H1 (cell line): ENCODE data around the gene SPPL2B. TPM values are rescaled to one million over a fixed set of nuclear protein-coding genes. Genes with fewer than 3 reads are reported as not detected.
A peak's percentile ranks its signal among the peaks of the same experiment; 100 is the strongest.

Experiments
- CTCF ChIA-PET: fragments of 300-600 bp; sonication (Branson Sonifier 250); formaldehyde crosslinking; loops from one replicate; lab custom pipeline; 2021; ENCODE audit not compliant: partially characterized antibody; lab: Charles Lee
- POLR2A ChIA-PET: fragments of 300-600 bp; sonication (Branson Sonifier 250); formaldehyde crosslinking; loops from one replicate; lab custom pipeline; 2021; ENCODE audit warnings: inconsistent platforms; ENCODE audit not compliant: partially characterized antibody; lab: Charles Lee
- DNase-seq, 2 experiments: peaks; one replicate each; pipeline versions ENCODE4 v3.0.0 to v3.0.0-alpha.2; 2010 to 2022; ENCODE audit warnings: low spot score in 2 of 2, low read depth in 1 of 2, mixed read lengths in 1 of 2
- FAIRE-seq: peaks from 2 replicates; lab custom pipeline; 2011; peaks lifted over from hg19 to GRCh38; lab: Jason Lieb, UNC
- H2AFZ ChIP-seq: 2 replicates; pipeline ENCODE4 v1.8.1; 2012; ENCODE audit warnings: low read length, inconsistent platforms
- H2AK5ac ChIP-seq: 2 replicates; pipeline ENCODE4 v1.6.1; 2013; ENCODE audit warnings: low read depth, low read length
- H2BK120ac ChIP-seq: replicated peaks from 2 replicates; pipeline ENCODE3; 2013; ENCODE audit warnings: low read depth, low read length, inconsistent platforms
- H2BK12ac ChIP-seq: 2 replicates; pipeline ENCODE4 v1.6.1; 2013; ENCODE audit warnings: low read depth, low read length
- H2BK15ac ChIP-seq: 2 replicates; pipeline ENCODE4 v1.6.1; 2013; ENCODE audit warnings: low read length
- H2BK20ac ChIP-seq: 2 replicates; pipeline ENCODE4 v1.6.1; 2013; ENCODE audit warnings: low read length
- H2BK5ac ChIP-seq: 2 replicates; pipeline ENCODE4 v1.6.1; 2013; ENCODE audit warnings: low read depth, low read length
- H3K14ac ChIP-seq: 2 replicates; pipeline ENCODE4 v1.6.1; 2013; ENCODE audit warnings: inconsistent platforms; ENCODE audit not compliant: insufficient read length
- H3K18ac ChIP-seq: 2 replicates; pipeline ENCODE4 v1.6.1; 2013; ENCODE audit warnings: low read length; ENCODE audit errors: extremely low read depth
- H3K23ac ChIP-seq: 2 replicates; pipeline ENCODE4 v1.6.1; 2013; ENCODE audit warnings: inconsistent platforms; ENCODE audit not compliant: insufficient read length
- H3K23me2 ChIP-seq: 2 replicates; pipeline ENCODE4 v1.6.1; 2013; ENCODE audit warnings: low read depth, low read length
- H3K27ac ChIP-seq: 2 replicates; pipeline ENCODE4 v1.6.1; 2011; ENCODE audit warnings: low read depth, low read length, inconsistent platforms
- H3K27me3 ChIP-seq, 4 experiments: replicated peaks in 1 of 4; 1 replicate in 1 of 4; 2 replicates in 3 of 4; pipeline versions ENCODE4 v1.6.1 to v1.8.1; 2011 to 2013; ENCODE audit warnings: low read length in 3 of 4, mild to moderate bottlenecking in 3 of 4, inconsistent platforms in 2 of 4, mixed read lengths in 2 of 4, moderate library complexity in 1 of 4; ENCODE audit not compliant: control insufficient read depth in 3 of 4, insufficient read depth in 3 of 4; ENCODE audit errors: extremely low read depth in 1 of 4
- H3K36me3 ChIP-seq, 4 experiments: 2 replicates each; pipeline versions ENCODE4 v1.6.1 to v1.8.1; 2011 to 2013; ENCODE audit warnings: mild to moderate bottlenecking in 4 of 4, low read length in 3 of 4, moderate library complexity in 2 of 4, control low read depth in 1 of 4, inconsistent platforms in 1 of 4; ENCODE audit not compliant: insufficient read depth in 4 of 4, control insufficient read depth in 2 of 4
- H3K4ac ChIP-seq: replicated peaks from 2 replicates; pipeline ENCODE3; 2013; ENCODE audit warnings: low read length, low read depth, mixed read lengths, inconsistent platforms; ENCODE audit not compliant: insufficient read length
- H3K4me1 ChIP-seq, 4 experiments: replicated peaks in 1 of 4; 1 replicate in 1 of 4; 2 replicates in 3 of 4; pipeline versions ENCODE4 v1.6.1 to v1.8.1; 2011 to 2013; ENCODE audit warnings: low read length in 3 of 4, inconsistent platforms in 2 of 4, mixed read lengths in 1 of 4; ENCODE audit not compliant: insufficient read depth in 4 of 4, control insufficient read depth in 3 of 4
- H3K4me2 ChIP-seq, 2 experiments: 2 replicates each; pipeline versions ENCODE4 v1.6.1 to v1.8.1; 2011 to 2013; ENCODE audit warnings: low read depth in 2 of 2, low read length in 2 of 2, control low read depth in 1 of 2, inconsistent platforms in 1 of 2, mild to moderate bottlenecking in 1 of 2; ENCODE audit not compliant: insufficient read depth in 1 of 2
- H3K4me3 ChIP-seq, 4 experiments: fragments of 200-600, 300-600 bp in 1 of 4; sonication (generic), shearing (Covaris generic), sonication (Bioruptor Twin) in 1 of 4; 2 replicates each; pipeline versions ENCODE4 v1.5.1 to v1.8.1; 2011 to 2016; ENCODE audit warnings: low read length in 4 of 4, low read depth in 3 of 4, control low read depth in 2 of 4, inconsistent platforms in 2 of 4, mild to moderate bottlenecking in 2 of 4, mixed read lengths in 1 of 4, moderate library complexity in 1 of 4; ENCODE audit not compliant: insufficient read depth in 2 of 4; ENCODE audit errors: extremely low read depth in 1 of 4
- H3K56ac ChIP-seq: replicated peaks from 2 replicates; pipeline ENCODE3; 2013; ENCODE audit warnings: low read depth, mild to moderate bottlenecking, mixed read lengths, low read length, inconsistent platforms; ENCODE audit not compliant: insufficient read length
- H3K79me1 ChIP-seq: 2 replicates; pipeline ENCODE4 v1.6.1; 2013; ENCODE audit warnings: low read depth, low read length, control low read depth
- H3K79me2 ChIP-seq, 2 experiments: 2 replicates each; pipeline versions ENCODE4 v1.6.1 to v1.8.1; 2012 to 2013; ENCODE audit warnings: low read length in 2 of 2, mild to moderate bottlenecking in 2 of 2, inconsistent platforms in 1 of 2; ENCODE audit not compliant: insufficient read depth in 2 of 2, control insufficient read depth in 1 of 2
- H3K9ac ChIP-seq, 4 experiments: replicated peaks in 1 of 4; 1 replicate in 1 of 4; 2 replicates in 3 of 4; pipeline versions ENCODE4 v1.6.1 to v1.8.1; 2011 to 2013; ENCODE audit warnings: low read depth in 3 of 4, low read length in 3 of 4, control low read depth in 2 of 4, mild to moderate bottlenecking in 2 of 4, moderate library complexity in 2 of 4, inconsistent platforms in 1 of 4; ENCODE audit errors: extremely low read depth in 1 of 4
- H3K9me3 ChIP-seq, 2 experiments: 2 replicates each; pipeline versions ENCODE4 v1.6.1 to v1.8.1; 2012 to 2013; ENCODE audit warnings: mild to moderate bottlenecking in 2 of 2, moderate library complexity in 2 of 2, control low read depth in 1 of 2, inconsistent platforms in 1 of 2, low read depth in 1 of 2, low read length in 1 of 2, mixed read lengths in 1 of 2; ENCODE audit not compliant: insufficient read depth in 2 of 2
- H4K20me1 ChIP-seq, 2 experiments: replicated peaks in 1 of 2; 2 replicates each; pipeline versions ENCODE3 to v1.8.1; 2011 to 2013; ENCODE audit warnings: inconsistent platforms in 2 of 2, low read length in 2 of 2, mild to moderate bottlenecking in 1 of 2; ENCODE audit not compliant: insufficient read depth in 2 of 2, control insufficient read depth in 1 of 2
- H4K5ac ChIP-seq: 2 replicates; pipeline ENCODE4 v1.6.1; 2013; ENCODE audit warnings: low read length, low read depth, mixed read lengths, inconsistent platforms; ENCODE audit not compliant: insufficient read length
- H4K8ac ChIP-seq: 2 replicates; pipeline ENCODE4 v1.8.0; 2013; ENCODE audit warnings: mild to moderate bottlenecking, moderate library complexity, low read length, inconsistent platforms; ENCODE audit not compliant: insufficient read depth; ENCODE audit errors: extremely low read depth
- H4K91ac ChIP-seq: replicated peaks from 2 replicates; pipeline ENCODE3; 2013; ENCODE audit warnings: low read length, mixed read lengths, inconsistent platforms; ENCODE audit not compliant: insufficient read length
- KDM1A ChIP-seq: fragments of 200-600, 300-600 bp; sonication (generic); IDR thresholded peaks from 2 replicates; pipeline ENCODE4 v1.7.1; 2016; ENCODE audit warnings: mild to moderate bottlenecking, low read length, borderline replicate concordance
- RNF2 ChIP-seq: fragments of 200-900, 300-1000 bp; sonication (generic); IDR thresholded peaks from 2 replicates; pipeline ENCODE4 v1.7.1; 2016; ENCODE audit warnings: borderline replicate concordance, low read depth, mild to moderate bottlenecking, antibody characterized with exemption, low read length; ENCODE audit not compliant: poor library complexity, severe bottlenecking; ENCODE audit errors: missing control alignments
- WGBS, 2 experiments: shearing (Covaris generic) in 1 of 2; methylation state at CpG; one replicate each; pipeline versions ENCODE4 v1.1.6 to v1.1.7; 2013 to 2015; ENCODE audit warnings: low lambda C conversion rate in 2 of 2, mixed read lengths in 2 of 2, inconsistent platforms in 1 of 2, low coverage in 1 of 2, missing lambda C conversion rate in 1 of 2; ENCODE audit not compliant: insufficient replicate concordance in 2 of 2, insufficient coverage in 1 of 2, insufficient read length in 1 of 2; ENCODE audit errors: extremely low coverage in 1 of 2, missing lambda C conversion rate in 1 of 2; 5-methylcytosine and 5-hydroxymethylcytosine counted together
- polyA plus RNA-seq, 7 experiments: library from polyadenylated mRNA; depleted of rRNA in 3 of 7; stranded (reverse) in 5 of 7; unstranded in 2 of 7; fragments of >200 nt in 5 of 7; fragments of 200-250 nt in 2 of 7; gene quantifications; 1 replicate in 5 of 7; 2 replicates in 1 of 7; 4 replicates in 1 of 7; pipeline versions ENCODE4 v1.2.1 to v1.2.3, GENCODE V29; 2011 to 2013; ENCODE audit warnings: missing spikeins in 2 of 7, mixed read lengths in 2 of 7
- total RNA-seq: library from RNA; stranded (reverse); fragmentation: NEBNext Ultra II Directional; extraction: Animal tissue kit (Norgen Biotek cat#: 25700); gene quantifications from 2 replicates; pipeline ENCODE4 v1.2.1, GENCODE V29; 2021

SPPL2B gene
- total and polyA plus RNA-seq, 2 of the 8 experiments (the other 6 are each of a cell fraction or from before 2014, with no cell fraction given), result 34.8 to 55.7 TPM

DNA sequence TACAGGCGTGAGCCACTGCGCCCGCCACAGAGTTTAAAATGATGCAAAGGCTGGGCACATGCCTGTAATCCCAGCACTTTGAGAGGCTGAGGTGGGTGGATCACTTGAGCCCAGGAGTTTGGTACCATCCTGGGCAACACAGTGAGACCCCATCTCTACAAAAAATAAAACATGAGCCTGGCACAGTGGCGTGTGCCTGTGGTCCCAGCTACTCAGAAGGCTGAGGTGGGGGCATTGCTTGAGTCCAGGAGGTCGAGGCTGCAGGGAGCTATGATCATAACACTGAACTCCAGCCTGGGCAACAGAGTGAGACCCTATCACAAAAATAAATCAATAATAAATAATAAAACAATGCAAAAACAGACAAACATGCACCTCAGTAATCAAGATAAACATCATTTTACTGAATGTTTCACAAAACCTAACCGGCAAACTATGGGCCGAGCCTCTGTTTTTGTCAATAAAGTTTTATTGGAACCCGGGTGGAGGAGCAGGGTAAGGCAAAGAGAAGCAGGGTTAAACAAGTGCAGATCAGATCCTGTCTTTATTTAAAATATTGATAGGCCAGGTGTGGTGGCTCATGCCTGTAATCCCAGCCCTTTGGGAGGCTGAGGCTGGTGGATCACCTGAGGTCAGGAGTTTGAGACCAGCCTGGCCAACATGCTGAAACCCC is 44.5 kb upstream of the SPPL2B start:
- H3K79me1 ChIP-seq, result no peaks in the 10 kb centered on the region
- no peak overlapping the region for H3K23ac ChIP-seq
- POLR2A ChIA-PET, result interaction anchor here (1.0 to 1.3 kb wide), 3 partner anchors 7 to 21 kb away, joined by 3 to 5 read pairs (median 3); no protein-coding TSS in a partner anchor

More for the DNA sequence above, 44.5 kb upstream of the SPPL2B start:
- Histone ChIP-seq H3K14ac (no peak overlapping the region), H2AK5ac (no peak overlapping the region), H3K9me3 (no peaks in the 10 kb centered on the region), H3K4me3 (no peak overlapping the region), H3K4me2 (no peak overlapping the region), H3K23me2 (peaks cover 5% of the 10 kb centered on the region; the same call in 1 of the 2 replicates), H3K4ac (no peak overlapping the region), H2BK5ac (no peak overlapping the region), H4K8ac (no peak overlapping the region), H4K5ac (no peak overlapping the region), H3K9ac (no peak overlapping the region), H3K27me3 (peaks cover 4 to 40% (median 32%) of the 10 kb centered on the region in 4 experiments), H2BK15ac (no peak overlapping the region), H2AFZ (no peak overlapping the region), H3K56ac (no peak overlapping the region), H3K4me1 (peaks cover 0 to 5% (median 0%) of the 10 kb centered on the region in 4 experiments; a peak in 2 of 7 replicates), H3K27ac (no peak overlapping the region), H4K91ac (no peak overlapping the region), H3K79me2 (no peaks in the 10 kb centered on the region), H4K20me1 (peaks cover 0 to 9% of the 10 kb centered on the region in 2 experiments), H3K18ac (no peak overlapping the region), H2BK120ac (no peak overlapping the region), H2BK20ac (no peak overlapping the region), H2BK12ac (no peak overlapping the region), H3K36me3 (no peaks in the 10 kb centered on the region)
- WGBS, 2 experiments, result 97% methylated on average over 8 of the region's 8 CpGs; no CpG with 5 or more reads in 1 of the 2 experiments
- DNase-seq (no peak), FAIRE-seq (no peak)
- peak; percentile 50; the same call in 1 of the 2 replicates for TF ChIP-seq KDM1A
- no peak for TF ChIP-seq RNF2
- CTCF ChIA-PET, result interaction anchor here (0.7 to 2.5 kb wide), 6 partner anchors 8 to 50 kb away, joined by 3 to 11 read pairs (median 4); no protein-coding TSS in a partner anchor
